Activated CD4-positive, alpha-beta memory T cell treated with anti-CD3 and anti-CD28 coated beads for 36 hours (primary cell): ENCODE results near the gene AP5S1. TPM values are rescaled to one million over a fixed set of nuclear protein-coding genes. Genes with fewer than 3 reads are reported as not detected.

Experiments
- total RNA-seq, 2 experiments: library from RNA; stranded (reverse); gene quantifications; one replicate each; pipeline ENCODE4 v1.2.3, GENCODE V29; 2021

Gene AP5S1
- total RNA-seq, 2 experiments from 2014 or later = 9.1 to 10.0 TPM

Other genes starting within 250 kb of the AP5S1 start
- gene GFRA4, start 157.1 kb upstream of the AP5S1 start, total RNA-seq = not detected
- not detected for gene ADAM33, start 138.5 kb upstream of the AP5S1 start, total RNA-seq
- gene SIGLEC1, start 107.9 kb upstream of the AP5S1 start, total RNA-seq = under 1 TPM in 1 of 2 experiments, not detected in 1; 0.07 TPM
- gene HSPA12B, start 87.9 kb upstream of the AP5S1 start, total RNA-seq = not detected
- gene ADISSP, start 52.8 kb upstream of the AP5S1 start, total RNA-seq = 10 to 100 TPM; 50.6 to 51.4 TPM
- gene SPEF1, start 39.1 kb upstream of the AP5S1 start, total RNA-seq = under 1 TPM in 1 of 2 experiments, not detected in 1; 0.17 TPM
- gene CENPB, start 33.8 kb upstream of the AP5S1 start, total RNA-seq = 10 to 100 TPM; 50.1 to 51.9 TPM
- gene CDC25B, start 24.2 kb upstream of the AP5S1 start, total RNA-seq = 100 to 1,000 TPM; 120 to 128 TPM
- gene MAVS, start 26.3 kb downstream of the AP5S1 start, total RNA-seq = 10 to 100 TPM; 22.2 to 24.2 TPM
- gene PANK2, start 68.8 kb downstream of the AP5S1 start, total RNA-seq = 10 to 100 TPM; 49.3 to 52.5 TPM
- gene RNF24, start 195.0 kb downstream of the AP5S1 start, total RNA-seq = 10 to 100 TPM in 1 of 2 experiments, 1 to 10 TPM in 1; 9.9 to 11.6 TPM